Measurements from ENCODE around the gene AFDN.

AFDN gene

DNA sequence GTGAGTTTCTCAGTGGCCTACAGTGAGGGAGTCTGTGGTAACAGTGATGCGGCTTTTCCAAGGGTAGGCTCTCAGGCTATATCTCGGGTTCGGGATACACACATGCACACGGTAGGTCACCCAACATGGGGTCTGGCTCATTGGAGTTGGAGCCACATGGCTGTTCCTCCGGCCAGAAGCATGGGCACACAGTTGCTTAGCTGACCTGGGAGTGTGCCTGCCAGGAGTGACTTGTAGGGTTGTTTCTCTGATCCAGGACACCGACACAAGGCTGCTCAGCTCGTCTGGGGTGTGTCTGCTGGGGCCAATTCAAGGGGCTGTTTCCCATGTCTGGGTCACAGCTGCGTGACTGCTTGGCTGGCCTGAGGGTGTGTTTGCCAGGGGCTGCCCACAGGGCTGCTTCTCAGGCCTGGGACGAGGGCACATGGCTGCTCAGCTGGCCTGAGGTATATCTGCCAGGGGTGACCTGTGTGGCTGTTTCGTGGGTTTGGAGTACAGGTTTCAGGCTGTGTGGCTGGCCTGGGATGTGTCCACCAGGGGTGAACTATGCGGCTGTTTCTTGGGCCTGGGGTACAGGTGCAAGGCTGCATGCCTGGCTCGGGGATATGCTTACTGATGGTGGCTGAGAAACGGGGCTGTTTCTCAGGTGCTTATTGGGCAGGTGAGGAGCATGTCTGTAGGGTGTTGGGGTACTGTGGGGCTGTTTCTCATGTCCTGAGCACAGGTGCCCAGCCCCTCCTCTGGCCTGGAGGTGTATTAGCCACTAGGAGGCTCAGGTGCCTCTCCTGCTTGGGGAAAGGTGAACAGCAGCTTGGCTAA, 185.9 kb downstream of the AFDN start:
- H3K9me3 Mint-ChIP-seq = peaks cover 3 to 19% of the 10 kb centered on the region in 2 donors

DNA sequence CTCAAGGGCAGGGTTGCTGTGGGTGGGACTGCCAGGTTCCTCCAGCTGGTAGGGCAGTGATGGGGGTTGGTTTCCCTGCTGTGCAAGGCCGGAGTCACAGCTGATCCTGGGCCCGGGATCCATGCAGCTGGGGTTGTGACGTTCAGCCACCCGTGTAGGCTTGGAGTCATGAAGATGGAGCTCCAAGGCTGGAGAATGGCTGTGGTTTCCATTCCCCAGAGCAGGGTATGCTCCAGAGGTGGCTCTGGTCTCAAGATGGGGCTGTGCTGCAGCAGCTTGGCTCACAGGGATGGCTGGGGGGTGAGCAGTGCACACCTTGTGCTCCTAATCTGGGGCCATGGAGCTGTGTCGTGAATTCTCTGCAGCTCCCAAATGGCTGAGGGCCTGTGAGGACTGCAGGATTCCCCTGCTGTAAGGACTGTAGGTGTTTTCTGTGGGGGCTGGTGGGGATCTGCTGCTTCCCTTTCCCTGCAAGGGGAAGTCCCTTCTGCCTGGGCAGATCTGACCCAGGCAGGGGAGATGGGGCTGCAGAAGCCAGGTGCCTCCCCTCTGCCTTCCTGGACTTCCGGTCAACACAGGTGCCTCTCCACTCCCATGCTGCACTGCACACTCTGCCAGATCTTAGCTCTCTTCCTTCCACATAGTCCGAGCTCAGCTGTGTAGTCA, 186.7 kb downstream of the AFDN start:
- H3K4me3 Mint-ChIP-seq = no peak overlapping the region
- no peak for DNase-seq
- peaks cover 3 to 19% of the 10 kb centered on the region in 2 donors for H3K9me3 Mint-ChIP-seq
- peaks cover 19 to 32% of the 10 kb centered on the region in 2 donors for H3K27me3 Mint-ChIP-seq
- no peaks in the 10 kb centered on the region for H3K36me3 Mint-ChIP-seq (ENCODE audit: insufficient read depth)
- no peak overlapping the region for H3K27ac Mint-ChIP-seq
- ATAC-seq (replicated peaks) = no peak
- no peaks in the 10 kb centered on the region for H3K4me1 Mint-ChIP-seq (ENCODE audit: low read depth in 2 of 2)

More for the DNA sequence above, 185.9 kb downstream of the AFDN start:
- ATAC-seq (replicated peaks) = no peak
- H3K27ac Mint-ChIP-seq = no peak overlapping the region
- no peaks in the 10 kb centered on the region for H3K36me3 Mint-ChIP-seq (ENCODE audit: insufficient read depth)
- H3K4me3 Mint-ChIP-seq = no peak overlapping the region
- H3K4me1 Mint-ChIP-seq (ENCODE audit: low read depth in 2 of 2) = no peaks in the 10 kb centered on the region
- DNase-seq = no peak
- H3K27me3 Mint-ChIP-seq = peaks cover 19 to 32% of the 10 kb centered on the region in 2 donors

DNA sequence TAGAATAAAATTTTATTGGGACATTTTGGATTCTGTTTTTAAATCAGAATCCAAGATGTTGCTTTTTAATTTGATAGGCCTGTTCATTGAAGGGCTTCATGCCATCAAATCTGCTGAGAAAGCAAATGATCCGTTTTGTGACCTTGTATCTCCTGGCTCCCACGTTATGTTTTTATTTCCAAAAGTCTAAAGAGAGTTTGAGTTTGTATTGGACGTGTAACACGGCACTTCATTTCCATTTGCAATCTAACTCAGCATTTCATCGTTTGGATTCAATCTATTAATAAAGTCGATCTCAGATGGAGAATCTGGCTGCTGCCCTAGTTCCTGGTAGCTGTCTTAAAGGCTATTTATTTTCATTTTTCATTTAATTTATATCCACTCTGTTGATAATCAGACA, 187.7 kb downstream of the AFDN start:
- no peak for DNase-seq
- Mint-ChIP-seq H3K9me3 (peaks cover 7 to 19% of the 10 kb centered on the region in 2 donors), H3K27me3 (peaks cover 19 to 38% of the 10 kb centered on the region in 2 donors), H3K36me3 (ENCODE audit: insufficient read depth) (no peaks in the 10 kb centered on the region), H3K27ac (no peak overlapping the region), H3K4me1 (ENCODE audit: low read depth in 2 of 2) (no peaks in the 10 kb centered on the region), H3K4me3 (no peak overlapping the region)
- ATAC-seq (replicated peaks) = no peak

DNA sequence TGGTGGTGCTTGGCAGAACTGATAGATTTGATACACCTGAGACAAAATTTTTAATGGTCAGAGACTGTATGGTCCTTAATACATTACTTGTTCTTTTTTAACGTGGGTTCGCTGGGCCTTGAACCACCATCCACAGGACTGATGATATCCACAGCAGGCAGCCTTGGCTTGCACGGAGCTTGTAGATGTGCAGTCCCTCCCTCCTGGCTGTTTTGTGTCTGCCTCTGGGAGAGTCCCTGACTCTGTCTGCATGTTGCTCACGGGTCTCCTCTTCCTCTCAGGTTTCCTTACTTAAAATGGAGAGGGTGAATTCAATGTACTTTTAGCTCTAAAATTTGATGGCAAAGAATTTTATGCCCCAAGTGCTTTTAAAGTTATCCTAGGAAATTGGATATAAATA, 188.3 kb downstream of the AFDN start:
- Mint-ChIP-seq H3K4me3 (no peak overlapping the region), H3K4me1 (ENCODE audit: low read depth in 2 of 2) (no peaks in the 10 kb centered on the region), H3K9me3 (peaks cover 7 to 18% of the 10 kb centered on the region in 2 donors), H3K27ac (no peak overlapping the region), H3K27me3 (peaks cover 19 to 39% of the 10 kb centered on the region in 2 donors), H3K36me3 (ENCODE audit: insufficient read depth) (no peaks in the 10 kb centered on the region)
- no peak for ATAC-seq (replicated peaks)
- DNase-seq = no peak

DNA sequence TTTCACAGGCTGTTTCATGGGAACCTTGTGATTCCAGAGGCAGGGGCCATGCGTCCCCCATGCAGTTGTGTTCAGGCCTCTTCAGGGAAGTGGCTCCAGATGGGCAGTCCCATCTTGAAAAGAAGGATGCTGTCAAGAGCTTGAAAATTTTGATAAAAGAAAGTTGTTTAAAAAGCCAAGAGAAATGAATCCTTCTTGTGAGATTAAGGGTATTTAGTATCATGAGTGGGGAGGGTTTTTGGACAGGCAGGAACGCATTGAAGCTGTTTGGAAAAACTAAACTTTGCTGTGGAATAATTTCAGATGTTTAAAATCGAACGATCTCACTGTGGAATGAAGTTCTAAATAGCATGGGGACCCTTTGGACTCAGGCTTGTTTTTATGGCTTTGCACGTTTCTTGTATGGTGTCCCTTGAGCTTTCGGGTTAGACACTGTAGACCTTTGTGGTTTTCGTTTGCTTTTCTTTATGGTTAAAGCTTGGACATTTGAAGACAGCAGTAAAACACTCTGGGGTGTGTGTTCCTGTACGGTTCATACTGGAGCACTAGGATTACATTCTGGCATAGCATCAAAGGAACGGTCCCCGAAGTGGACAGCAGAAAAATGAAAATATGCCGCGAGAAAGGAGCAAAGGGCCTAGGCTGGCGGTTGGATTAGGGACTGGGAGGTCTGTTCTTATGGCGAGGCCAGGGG, 188.9 kb downstream of the AFDN start:
- ATAC-seq (replicated peaks) = no peak
- Mint-ChIP-seq H3K27me3 (peaks cover 19 to 39% of the 10 kb centered on the region in 2 donors), H3K27ac (no peak overlapping the region), H3K4me1 (ENCODE audit: low read depth in 2 of 2) (no peaks in the 10 kb centered on the region), H3K9me3 (peaks cover 7 to 12% of the 10 kb centered on the region in 2 donors), H3K4me3 (no peak overlapping the region), H3K36me3 (ENCODE audit: insufficient read depth) (peaks cover 3% of the 10 kb centered on the region)
- DNase-seq = no peak

DNA sequence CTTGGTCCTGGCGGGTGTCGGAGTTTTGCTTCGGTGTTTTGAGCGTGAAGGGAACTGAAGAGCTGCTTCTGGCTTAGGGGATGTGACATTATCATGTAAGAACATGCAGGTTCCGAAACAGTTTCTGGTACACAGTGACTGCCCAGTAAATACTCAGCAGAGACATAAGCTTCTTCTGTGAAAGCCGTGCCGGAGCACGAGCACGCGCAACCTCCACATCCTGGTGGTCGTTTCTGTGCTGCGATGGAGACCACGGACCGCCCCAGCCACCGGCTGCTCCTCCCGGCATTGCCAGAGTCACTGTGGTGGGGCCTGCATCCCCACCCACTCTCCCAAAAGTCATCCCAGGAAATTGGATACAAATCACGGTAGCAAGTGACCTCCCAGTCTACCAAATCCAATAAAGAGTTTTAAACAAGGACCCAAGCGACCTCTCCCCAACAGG, 189.5 kb downstream of the AFDN start:
- H3K4me3 Mint-ChIP-seq = no peak overlapping the region

DNA sequence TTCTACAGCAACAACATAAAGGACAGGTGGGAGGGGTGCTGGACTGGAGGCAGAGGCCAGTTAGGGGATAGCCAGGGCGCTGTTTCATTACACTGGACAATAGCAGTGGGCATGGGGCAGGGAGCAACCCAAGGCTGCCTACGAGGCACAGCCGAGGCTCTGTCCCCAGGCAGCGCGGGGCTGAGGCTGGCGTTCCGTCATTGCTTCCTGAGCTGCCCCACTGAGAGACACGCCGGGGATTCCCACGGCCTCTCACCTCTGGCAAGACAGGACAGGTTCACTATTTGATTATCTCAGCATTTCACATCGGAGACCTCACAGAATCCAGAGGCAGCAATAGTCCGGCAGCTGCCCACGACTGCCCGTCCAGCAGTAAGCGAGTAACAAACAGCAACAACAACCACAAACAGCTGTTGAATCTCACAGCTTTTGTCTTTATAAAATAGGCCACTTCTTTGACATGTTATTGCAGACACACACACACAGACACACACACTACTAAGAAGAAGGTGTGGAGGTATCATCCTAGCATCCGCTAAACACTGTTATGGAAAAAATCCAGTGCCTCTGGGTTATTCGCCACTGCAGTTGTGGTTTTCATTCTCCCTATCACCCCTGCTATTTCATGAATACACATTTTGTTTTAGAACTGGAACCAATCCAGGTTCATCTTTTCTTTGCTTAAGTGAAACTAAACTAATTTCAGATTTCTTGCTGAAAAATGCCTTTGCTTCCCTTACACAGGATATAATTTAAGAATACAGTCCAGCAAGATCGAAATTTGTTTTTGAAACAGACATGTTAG, 190.2 kb downstream of the AFDN start:
- no peak overlapping the region for H3K27ac Mint-ChIP-seq

More for the DNA sequence above, 189.5 kb downstream of the AFDN start:
- H3K27ac Mint-ChIP-seq = no peak overlapping the region
- DNase-seq (no peak), ATAC-seq (replicated peaks) (no peak)
- peaks cover 19 to 39% of the 10 kb centered on the region in 2 donors for H3K27me3 Mint-ChIP-seq
- peaks cover 5 to 9% of the 10 kb centered on the region in 2 donors for H3K9me3 Mint-ChIP-seq
- H3K36me3 Mint-ChIP-seq (ENCODE audit: insufficient read depth) = peaks cover 3% of the 10 kb centered on the region
- no peaks in the 10 kb centered on the region for H3K4me1 Mint-ChIP-seq (ENCODE audit: low read depth in 2 of 2)

DNA sequence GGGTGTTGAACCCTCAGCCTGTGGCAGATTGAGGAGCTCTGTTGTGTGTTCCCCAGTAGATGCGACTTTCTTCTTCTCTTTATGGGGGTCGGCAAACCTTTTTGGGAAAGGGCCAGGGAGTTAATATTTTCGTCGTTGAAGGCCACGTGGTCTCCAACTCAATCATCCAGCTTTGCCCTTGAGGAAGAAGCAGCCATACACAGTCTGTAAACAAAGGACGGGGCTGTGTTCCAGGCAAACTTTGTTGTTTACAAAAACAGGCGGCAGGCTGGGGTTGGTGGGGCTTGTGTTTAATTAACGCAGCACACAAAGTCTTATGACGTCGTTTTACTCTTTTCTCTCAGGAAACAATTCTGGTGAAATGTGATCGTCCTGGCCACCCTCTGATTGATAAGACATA, 190.9 kb downstream of the AFDN start:
- Mint-ChIP-seq H3K27me3 (peaks cover 19 to 39% of the 10 kb centered on the region in 2 donors), H3K27ac (no peak overlapping the region), H3K36me3 (ENCODE audit: insufficient read depth) (peaks cover 3% of the 10 kb centered on the region), H3K4me3 (no peak overlapping the region), H3K9me3 (peaks cover 0 to 4% of the 10 kb centered on the region in 2 donors), H3K4me1 (ENCODE audit: low read depth in 2 of 2) (no peaks in the 10 kb centered on the region)
- ATAC-seq (replicated peaks) = no peak
- no peak for DNase-seq

More for the DNA sequence above, 190.2 kb downstream of the AFDN start:
- Mint-ChIP-seq H3K27me3 (peaks cover 19 to 39% of the 10 kb centered on the region in 2 donors), H3K4me1 (ENCODE audit: low read depth in 2 of 2) (no peaks in the 10 kb centered on the region), H3K4me3 (no peak overlapping the region), H3K36me3 (ENCODE audit: insufficient read depth) (peaks cover 3% of the 10 kb centered on the region), H3K9me3 (peaks cover 4% of the 10 kb centered on the region in 2 donors)
- ATAC-seq (replicated peaks) = no peak
- DNase-seq = no peak

DNA sequence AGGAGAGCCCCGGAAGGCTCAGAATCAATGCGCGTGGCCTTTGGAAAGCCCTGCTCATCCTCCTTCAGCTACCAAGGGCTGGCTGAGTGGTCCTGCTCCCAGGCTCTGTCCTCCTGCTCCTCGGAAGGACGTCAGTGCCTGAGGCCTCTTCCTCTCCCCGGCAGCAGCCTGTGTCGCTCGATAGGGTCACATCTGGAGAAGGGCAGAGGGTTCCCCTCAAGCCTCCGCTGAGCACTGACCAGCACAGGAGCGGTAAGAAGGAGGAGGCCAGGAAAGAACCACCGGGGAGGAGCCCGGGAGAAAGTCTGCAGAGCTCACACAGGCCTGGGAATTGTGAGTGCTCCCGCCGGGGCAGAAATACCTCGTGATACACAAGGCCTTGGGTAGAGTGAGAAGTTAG, 192.0 kb downstream of the AFDN start:
- Mint-ChIP-seq H3K9me3 (peaks cover 0 to 4% of the 10 kb centered on the region in 2 donors), H3K36me3 (ENCODE audit: insufficient read depth) (peaks cover 3% of the 10 kb centered on the region), H3K27me3 (peaks cover 19 to 39% of the 10 kb centered on the region in 2 donors), H3K4me1 (ENCODE audit: low read depth in 2 of 2) (no peaks in the 10 kb centered on the region), H3K27ac (no peak overlapping the region), H3K4me3 (no peak overlapping the region)
- DNase-seq (no peak), ATAC-seq (replicated peaks) (no peak)

DNA sequence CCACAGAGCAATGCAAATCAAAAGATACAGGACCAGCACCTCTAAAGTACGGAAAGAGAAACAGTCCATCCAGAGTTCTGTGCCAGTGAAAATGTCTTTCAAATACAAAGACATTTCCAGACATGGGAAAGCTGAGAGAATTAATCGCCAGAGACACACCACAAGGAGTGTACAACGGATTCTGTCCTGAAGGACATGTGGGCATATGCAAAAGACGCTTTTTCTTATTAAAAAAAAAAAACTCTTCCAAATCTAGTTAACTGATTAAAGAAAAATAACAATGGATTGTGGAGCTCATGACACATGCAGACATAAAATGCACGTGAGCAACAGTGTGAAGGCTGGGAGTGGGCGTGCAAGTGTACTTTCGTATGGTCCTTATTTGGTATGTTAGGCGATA, 193.5 kb downstream of the AFDN start:
- ATAC-seq (replicated peaks) = no peak
- H3K27me3 Mint-ChIP-seq = peaks cover 28 to 31% of the 10 kb centered on the region in 2 donors
- peaks cover 0 to 4% of the 10 kb centered on the region in 2 donors for H3K9me3 Mint-ChIP-seq
- no peak overlapping the region for H3K4me3 Mint-ChIP-seq
- H3K36me3 Mint-ChIP-seq (ENCODE audit: insufficient read depth) = peaks cover 3% of the 10 kb centered on the region
- H3K4me1 Mint-ChIP-seq (ENCODE audit: low read depth in 2 of 2) = no peaks in the 10 kb centered on the region
- no peak overlapping the region for H3K27ac Mint-ChIP-seq
- no peak for DNase-seq

DNA sequence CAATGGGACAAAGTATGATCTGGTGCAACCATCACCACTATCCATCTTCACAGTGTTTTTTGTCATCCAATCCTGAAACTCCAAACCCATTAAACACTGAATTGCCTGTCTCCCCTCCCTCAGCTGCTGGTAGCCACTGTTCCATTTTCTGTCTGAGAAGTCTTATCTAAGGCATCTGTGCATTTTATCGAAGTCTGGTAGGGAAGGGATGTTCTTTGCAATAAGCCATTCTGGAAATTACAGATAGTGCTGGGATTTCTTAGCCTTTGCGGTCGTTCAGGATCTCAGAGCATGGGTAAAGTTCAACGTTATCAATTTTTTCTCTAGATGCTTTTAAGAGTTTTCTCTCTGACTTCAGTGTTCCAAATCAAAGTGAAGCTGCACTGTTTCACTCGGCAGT, 194.9 kb downstream of the AFDN start:
- no peak for DNase-seq
- Mint-ChIP-seq H3K4me3 (no peak overlapping the region), H3K36me3 (ENCODE audit: insufficient read depth) (peaks cover 3% of the 10 kb centered on the region), H3K27ac (no peak overlapping the region), H3K4me1 (ENCODE audit: low read depth in 2 of 2) (no peaks in the 10 kb centered on the region), H3K27me3 (peaks cover 15 to 28% of the 10 kb centered on the region in 2 donors), H3K9me3 (peaks cover 0 to 4% of the 10 kb centered on the region in 2 donors)
- ATAC-seq (replicated peaks) = no peak
